ENCODE data around the gene LAMB4. TPM values are rescaled to one million over a fixed set of nuclear protein-coding genes. Genes with fewer than 3 reads are reported as not detected.

LAMB4 gene
- total and polyA plus RNA-seq, 2 experiments from 2014 or later, result not detected

DNA sequence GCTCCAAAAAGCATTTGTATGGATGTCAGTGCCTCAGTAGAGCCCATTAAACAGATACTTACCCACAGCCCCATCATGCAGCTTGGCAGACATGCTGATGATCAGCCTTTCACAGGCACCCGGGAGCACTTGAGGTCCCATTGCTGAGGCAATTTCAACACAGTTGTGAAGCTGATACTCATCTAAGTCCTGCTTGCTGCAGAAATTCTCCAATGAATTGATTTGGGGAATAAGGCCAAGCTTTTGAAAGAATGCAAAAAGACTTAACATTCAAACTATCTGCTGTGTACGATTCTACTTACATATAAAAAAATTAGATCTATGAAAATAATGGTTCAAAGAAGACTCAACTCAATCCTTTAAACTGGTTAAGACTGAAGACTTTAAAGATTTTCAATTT lies 60.5 kb downstream of the LAMB4 start:
- Histone ChIP-seq H3K27me3 (ENCODE audit: insufficient read depth) (no peaks in the 10 kb centered on the region), H3K79me2 (replicated peaks; ENCODE audit: insufficient read depth) (no peaks in the 10 kb centered on the region), H4K20me1 (replicated peaks; ENCODE audit: insufficient read depth) (no peaks in the 10 kb centered on the region), H3K4me2 (no peak overlapping the region), H3K27ac (ENCODE audit: low read depth) (no peak overlapping the region), H3K9me2 (ENCODE audit: insufficient read depth) (no peaks in the 10 kb centered on the region), H3K4me1 (ENCODE audit: insufficient read depth) (no peaks in the 10 kb centered on the region), H3K36me3 (ENCODE audit: insufficient read depth) (no peaks in the 10 kb centered on the region), H3K4me3 (no peak overlapping the region), H2AFZ (no peak overlapping the region), H3F3A (replicated peaks; ENCODE audit: low read depth) (no peaks in the 10 kb centered on the region)
- TF ChIP-seq JUNB (IDR thresholded peaks at IDR 0.05; ENCODE audit: unreplicated experiment) (no peak), POLR2AphosphoS5 (IDR thresholded peaks at IDR 0.05; ENCODE audit: low read depth) (no peak)
- Mint-ChIP-seq H3K36me3 (ENCODE audit: low read depth) (no peaks in the 10 kb centered on the region), H3K27me3 (ENCODE audit: insufficient read depth, low read depth, poor library complexity) (peaks cover 3% of the 10 kb centered on the region), H3K9me3 (no peaks in the 10 kb centered on the region), H3K27ac (no peak overlapping the region), H3K4me3 (no peak overlapping the region), H3K4me1 (no peaks in the 10 kb centered on the region)
- ATAC-seq (no peak), DNase-seq (ENCODE audit: low spot score) (no peak)

DNA sequence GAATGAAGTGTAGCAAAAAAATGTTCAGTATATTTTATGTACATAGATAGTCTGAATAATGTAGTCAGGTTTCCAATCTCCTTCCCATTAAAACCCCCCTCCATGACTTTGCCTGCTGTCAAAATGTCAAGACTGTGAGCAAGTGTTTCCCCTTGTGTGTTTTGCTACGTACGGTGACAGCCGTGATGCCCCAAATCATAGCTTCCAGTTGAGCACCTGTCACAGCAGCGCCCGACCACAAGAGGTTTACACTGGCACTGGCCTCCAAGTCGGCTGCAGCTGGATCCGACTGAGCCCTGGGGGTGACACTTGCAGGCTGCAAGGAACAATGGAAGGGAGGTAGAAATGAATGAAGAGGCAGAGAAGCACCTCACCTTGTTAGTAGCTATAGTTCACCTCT lies 62.3 kb downstream of the LAMB4 start:
- DNase-seq (ENCODE audit: low spot score) (no peak), ATAC-seq (no peak)
- no peak overlapping the region for H2AFZ ChIP-seq
- H3K27ac ChIP-seq (ENCODE audit: low read depth), result no peak overlapping the region
- no peaks in the 10 kb centered on the region for H3K27me3 ChIP-seq (ENCODE audit: insufficient read depth)
- no peaks in the 10 kb centered on the region for H3K79me2 ChIP-seq (replicated peaks; ENCODE audit: insufficient read depth)
- no peaks in the 10 kb centered on the region for H4K20me1 ChIP-seq (replicated peaks; ENCODE audit: insufficient read depth)
- Mint-ChIP-seq H3K27me3 (ENCODE audit: insufficient read depth, low read depth, poor library complexity) (peaks cover 3% of the 10 kb centered on the region), H3K4me1 (peaks cover 9% of the 10 kb centered on the region; the same call in 2 of the 3 replicates), H3K9me3 (no peaks in the 10 kb centered on the region), H3K27ac (no peak overlapping the region), H3K36me3 (ENCODE audit: low read depth) (no peaks in the 10 kb centered on the region), H3K4me3 (no peak overlapping the region)
- no peaks in the 10 kb centered on the region for H3F3A ChIP-seq (replicated peaks; ENCODE audit: low read depth)
- no peak overlapping the region for H3K4me2 ChIP-seq
- H3K4me1 ChIP-seq (ENCODE audit: insufficient read depth), result peaks cover 7% of the 10 kb centered on the region; the same call in 1 of the 2 replicates
- no peak overlapping the region for H3K4me3 ChIP-seq
- H3K36me3 ChIP-seq (ENCODE audit: insufficient read depth), result no peaks in the 10 kb centered on the region
- H3K9me2 ChIP-seq (ENCODE audit: insufficient read depth), result no peaks in the 10 kb centered on the region
- TF ChIP-seq, protein P1, sequence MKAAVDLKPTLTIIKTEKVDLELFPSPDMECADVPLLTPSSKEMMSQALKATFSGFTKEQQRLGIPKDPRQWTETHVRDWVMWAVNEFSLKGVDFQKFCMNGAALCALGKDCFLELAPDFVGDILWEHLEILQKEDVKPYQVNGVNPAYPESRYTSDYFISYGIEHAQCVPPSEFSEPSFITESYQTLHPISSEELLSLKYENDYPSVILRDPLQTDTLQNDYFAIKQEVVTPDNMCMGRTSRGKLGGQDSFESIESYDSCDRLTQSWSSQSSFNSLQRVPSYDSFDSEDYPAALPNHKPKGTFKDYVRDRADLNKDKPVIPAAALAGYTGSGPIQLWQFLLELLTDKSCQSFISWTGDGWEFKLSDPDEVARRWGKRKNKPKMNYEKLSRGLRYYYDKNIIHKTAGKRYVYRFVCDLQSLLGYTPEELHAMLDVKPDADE (IDR thresholded peaks at IDR 0.05), result no peak
- TF ChIP-seq JUNB (IDR thresholded peaks at IDR 0.05; ENCODE audit: unreplicated experiment) (no peak), ZNF114 (CRISPR knock-in tag; IDR thresholded peaks at IDR 0.05) (no peak), STAT1 (IDR thresholded peaks at IDR 0.05; ENCODE audit: unreplicated experiment) (no peak), ZNF331 (CRISPR knock-in tag; IDR thresholded peaks at IDR 0.05; ENCODE audit: low read depth) (no peak), NANOG (IDR thresholded peaks at IDR 0.05; ENCODE audit: borderline replicate concordance) (no peak), EZH2 (IDR thresholded peaks at IDR 0.05; ENCODE audit: low read depth, unreplicated experiment) (no peak), EZH2phosphoT487 (IDR thresholded peaks at IDR 0.05; ENCODE audit: unreplicated experiment) (no peak), POLR2AphosphoS5 (IDR thresholded peaks at IDR 0.05; ENCODE audit: low read depth) (no peak), CREB1 (CRISPR knock-in tag; IDR thresholded peaks at IDR 0.05; ENCODE audit: low read depth) (no peak)
- TF ChIP-seq, protein P2, sequence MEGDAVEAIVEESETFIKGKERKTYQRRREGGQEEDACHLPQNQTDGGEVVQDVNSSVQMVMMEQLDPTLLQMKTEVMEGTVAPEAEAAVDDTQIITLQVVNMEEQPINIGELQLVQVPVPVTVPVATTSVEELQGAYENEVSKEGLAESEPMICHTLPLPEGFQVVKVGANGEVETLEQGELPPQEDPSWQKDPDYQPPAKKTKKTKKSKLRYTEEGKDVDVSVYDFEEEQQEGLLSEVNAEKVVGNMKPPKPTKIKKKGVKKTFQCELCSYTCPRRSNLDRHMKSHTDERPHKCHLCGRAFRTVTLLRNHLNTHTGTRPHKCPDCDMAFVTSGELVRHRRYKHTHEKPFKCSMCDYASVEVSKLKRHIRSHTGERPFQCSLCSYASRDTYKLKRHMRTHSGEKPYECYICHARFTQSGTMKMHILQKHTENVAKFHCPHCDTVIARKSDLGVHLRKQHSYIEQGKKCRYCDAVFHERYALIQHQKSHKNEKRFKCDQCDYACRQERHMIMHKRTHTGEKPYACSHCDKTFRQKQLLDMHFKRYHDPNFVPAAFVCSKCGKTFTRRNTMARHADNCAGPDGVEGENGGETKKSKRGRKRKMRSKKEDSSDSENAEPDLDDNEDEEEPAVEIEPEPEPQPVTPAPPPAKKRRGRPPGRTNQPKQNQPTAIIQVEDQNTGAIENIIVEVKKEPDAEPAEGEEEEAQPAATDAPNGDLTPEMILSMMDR (conservative IDR thresholded peaks at IDR 0.05; ENCODE audit: low read depth in 2 of 2), result no peak
- TF ChIP-seq, protein P3, sequence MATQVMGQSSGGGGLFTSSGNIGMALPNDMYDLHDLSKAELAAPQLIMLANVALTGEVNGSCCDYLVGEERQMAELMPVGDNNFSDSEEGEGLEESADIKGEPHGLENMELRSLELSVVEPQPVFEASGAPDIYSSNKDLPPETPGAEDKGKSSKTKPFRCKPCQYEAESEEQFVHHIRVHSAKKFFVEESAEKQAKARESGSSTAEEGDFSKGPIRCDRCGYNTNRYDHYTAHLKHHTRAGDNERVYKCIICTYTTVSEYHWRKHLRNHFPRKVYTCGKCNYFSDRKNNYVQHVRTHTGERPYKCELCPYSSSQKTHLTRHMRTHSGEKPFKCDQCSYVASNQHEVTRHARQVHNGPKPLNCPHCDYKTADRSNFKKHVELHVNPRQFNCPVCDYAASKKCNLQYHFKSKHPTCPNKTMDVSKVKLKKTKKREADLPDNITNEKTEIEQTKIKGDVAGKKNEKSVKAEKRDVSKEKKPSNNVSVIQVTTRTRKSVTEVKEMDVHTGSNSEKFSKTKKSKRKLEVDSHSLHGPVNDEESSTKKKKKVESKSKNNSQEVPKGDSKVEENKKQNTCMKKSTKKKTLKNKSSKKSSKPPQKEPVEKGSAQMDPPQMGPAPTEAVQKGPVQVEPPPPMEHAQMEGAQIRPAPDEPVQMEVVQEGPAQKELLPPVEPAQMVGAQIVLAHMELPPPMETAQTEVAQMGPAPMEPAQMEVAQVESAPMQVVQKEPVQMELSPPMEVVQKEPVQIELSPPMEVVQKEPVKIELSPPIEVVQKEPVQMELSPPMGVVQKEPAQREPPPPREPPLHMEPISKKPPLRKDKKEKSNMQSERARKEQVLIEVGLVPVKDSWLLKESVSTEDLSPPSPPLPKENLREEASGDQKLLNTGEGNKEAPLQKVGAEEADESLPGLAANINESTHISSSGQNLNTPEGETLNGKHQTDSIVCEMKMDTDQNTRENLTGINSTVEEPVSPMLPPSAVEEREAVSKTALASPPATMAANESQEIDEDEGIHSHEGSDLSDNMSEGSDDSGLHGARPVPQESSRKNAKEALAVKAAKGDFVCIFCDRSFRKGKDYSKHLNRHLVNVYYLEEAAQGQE (IDR thresholded peaks at IDR 0.05; ENCODE audit: unreplicated experiment), result no peak

All from GM23338 (cell line).